IMR-90 (cell line): Measurements from ENCODE around the gene NTM. TPM values are rescaled to one million over a fixed set of nuclear protein-coding genes. Genes with fewer than 3 reads are reported as not detected.

ENCODE experiments used
- ATAC-seq: fragments of 200-7000 bp; cut with Tn5 transposase; 2 replicates; pipeline ENCODE4 v1.9.1; 2020; ENCODE audit warnings: low read depth, mild to moderate bottlenecking, moderate library complexity
- BruUV-seq: library from RNA; stranded (reverse); fragments of 400-500 nt; replicated peaks from 2 replicates; lab custom pipeline; 2021; lab: Mats Ljungman, UMichigan
- CTCF ChIA-PET: fragments of 300-600 bp; formaldehyde crosslinking; extraction: SDS; loops from one replicate; lab custom pipeline; 2021; ENCODE audit warnings: antibody characterized with exemption; lab: Yijun Ruan, JAX
- POLR2A ChIA-PET: fragments of 300-600 bp; sonication (Branson Sonifier 250); formaldehyde crosslinking; loops from one replicate; lab custom pipeline; 2022; ENCODE audit warnings: antibody characterized with exemption; ENCODE audit not compliant: unreplicated experiment; lab: Charles Lee
- DNase-seq: peaks from one replicate; pipeline ENCODE4 v3.0.0; 2013
- H2AFZ ChIP-seq: replicated peaks from 2 replicates; pipeline ENCODE3; 2013; ENCODE audit warnings: low read length, mild to moderate bottlenecking; ENCODE audit not compliant: poor library complexity
- H2AK5ac ChIP-seq: 2 replicates; pipeline ENCODE4 v1.6.1; 2013; ENCODE audit warnings: low read depth, low read length, inconsistent platforms
- H2AK9ac ChIP-seq: replicated peaks from 2 replicates; pipeline ENCODE3; 2013; ENCODE audit warnings: mild to moderate bottlenecking, low read depth, low read length, moderate library complexity; ENCODE audit not compliant: poor library complexity
- H2BK120ac ChIP-seq: 2 replicates; pipeline ENCODE4 v1.6.1; 2013; ENCODE audit warnings: low read depth, low read length, inconsistent platforms
- H2BK15ac ChIP-seq: 3 replicates; pipeline ENCODE4 v1.6.1; 2013; ENCODE audit warnings: low read depth, low read length, inconsistent platforms
- H2BK20ac ChIP-seq: 2 replicates; pipeline ENCODE4 v1.6.1; 2013; ENCODE audit warnings: low read depth, mild to moderate bottlenecking, inconsistent platforms, low read length, moderate library complexity
- H2BK5ac ChIP-seq: 2 replicates; pipeline ENCODE4 v1.6.1; 2013; ENCODE audit warnings: mild to moderate bottlenecking, low read depth, low read length, inconsistent platforms; ENCODE audit not compliant: poor library complexity, severe bottlenecking
- H3K14ac ChIP-seq: replicated peaks from 2 replicates; pipeline ENCODE4 v1.6.1; 2013; ENCODE audit warnings: low read depth, low read length, inconsistent platforms
- H3K18ac ChIP-seq: 2 replicates; pipeline ENCODE4 v1.6.1; 2013; ENCODE audit warnings: low read depth, low read length, control low read depth
- H3K23ac ChIP-seq: 2 replicates; pipeline ENCODE4 v1.6.1; 2013; ENCODE audit warnings: low read depth, low read length, inconsistent platforms
- H3K27ac ChIP-seq: 2 replicates; pipeline ENCODE4 v1.5.1; 2013; ENCODE audit warnings: mild to moderate bottlenecking, control low read depth, low read length; ENCODE audit not compliant: insufficient read depth
- H3K27me3 ChIP-seq: 2 replicates; pipeline ENCODE4 v1.6.1; 2013; ENCODE audit warnings: low read length; ENCODE audit not compliant: control insufficient read depth, insufficient read depth
- H3K36me3 ChIP-seq: 2 replicates; pipeline ENCODE4 v1.6.1; 2013; ENCODE audit warnings: low read length, mixed read lengths; ENCODE audit not compliant: control insufficient read depth, insufficient read depth
- H3K4ac ChIP-seq: 2 replicates; pipeline ENCODE4 v1.6.1; 2013; ENCODE audit warnings: low read depth, low read length, inconsistent platforms
- H3K4me1 ChIP-seq: 2 replicates; pipeline ENCODE4 v1.6.1; 2013; ENCODE audit warnings: low read length, mixed read lengths; ENCODE audit not compliant: control insufficient read depth, insufficient read depth
- H3K4me2 ChIP-seq: 2 replicates; pipeline ENCODE4 v1.6.1; 2013; ENCODE audit warnings: low read depth, mild to moderate bottlenecking, control low read depth, low read length, moderate library complexity
- H3K4me3 ChIP-seq: 2 replicates; pipeline ENCODE4 v1.5.1; 2013; ENCODE audit warnings: low read depth, mild to moderate bottlenecking, control low read depth, low read length, moderate library complexity; ENCODE audit not compliant: insufficient read depth
- H3K56ac ChIP-seq: 2 replicates; pipeline ENCODE4 v1.6.1; 2013; ENCODE audit warnings: low read length, inconsistent platforms; ENCODE audit not compliant: insufficient read depth; ENCODE audit errors: extremely low read depth
- H3K79me1 ChIP-seq, 2 experiments: 2 replicates each; pipeline ENCODE4 v1.6.1; 2013; ENCODE audit warnings: low read length in 2 of 2, inconsistent platforms in 1 of 2, low read depth in 1 of 2
- H3K9ac ChIP-seq: 2 replicates; pipeline ENCODE4 v1.6.1; 2013; ENCODE audit warnings: low read depth, low read length, control low read depth
- H3K9me1 ChIP-seq: 2 replicates; pipeline ENCODE4 v1.6.1; 2013; ENCODE audit warnings: low read length, inconsistent platforms; ENCODE audit not compliant: insufficient read depth
- H3K9me3 ChIP-seq: 2 replicates; pipeline ENCODE4 v1.6.1; 2013; ENCODE audit warnings: low read length; ENCODE audit not compliant: control insufficient read depth, insufficient read depth
- H4K20me1 ChIP-seq: 2 replicates; pipeline ENCODE4 v1.6.1; 2013; ENCODE audit warnings: low read length, inconsistent platforms; ENCODE audit not compliant: insufficient read depth
- H4K5ac ChIP-seq: 2 replicates; pipeline ENCODE4 v1.6.1; 2013; ENCODE audit warnings: mild to moderate bottlenecking, low read depth, low read length, control low read depth
- H4K8ac ChIP-seq, 2 experiments: 2 replicates each; pipeline ENCODE4 v1.6.1; 2013; ENCODE audit warnings: low read depth in 2 of 2, low read length in 2 of 2, control low read depth in 1 of 2, inconsistent platforms in 1 of 2
- H4K91ac ChIP-seq: 2 replicates; pipeline ENCODE4 v1.6.1; 2013; ENCODE audit warnings: low read depth, low read length, inconsistent platforms; ENCODE audit not compliant: insufficient read depth
- CHD1 ChIP-seq: IDR thresholded peaks from 2 replicates; pipeline ENCODE4 v1.6.1; 2012; ENCODE audit warnings: low read depth, low read length, improper control_type of control experiment
- WGBS, 2 experiments: methylation state at CpG; one replicate each; pipeline versions ENCODE4 v1.1.5 to v1.1.7; 2013; ENCODE audit warnings: missing lambda C conversion rate in 2 of 2; ENCODE audit not compliant: insufficient read length in 1 of 2; ENCODE audit errors: extremely low coverage in 2 of 2; 5-methylcytosine and 5-hydroxymethylcytosine counted together
- dilution Hi-C: fragments of 300-500 bp; cut with HindIII; formaldehyde crosslinking; loops from one replicate; pipeline ENCODE4 v1.14.3; 2018; ENCODE audit warnings: low sequenced_read_pairs; ENCODE audit not compliant: unreplicated experiment
- in situ Hi-C: fragments of 300-500 bp; cut with MboI; formaldehyde crosslinking; loops from 3 replicates; pipeline ENCODE4 v1.14.3; 2019; ENCODE audit warnings: low sequenced_read_pairs, inconsistent platforms, mixed read lengths
- intact Hi-C: fragments of 100-400 bp; cut with micrococcal nuclease; formaldehyde crosslinking; loops from 2 replicates; pipeline ENCODE4 v1.10.0; 2022
- polyA plus RNA-seq, 3 experiments: library from polyadenylated mRNA; depleted of rRNA; stranded (reverse); fragments of >200 nt; gene quantifications; 2 replicates each; pipeline ENCODE4 v1.2.3, GENCODE V29; 2012; ENCODE audit warnings: low replicate concordance in 1 of 3
- total RNA-seq: library from RNA; depleted of rRNA; stranded (reverse); fragments of >200 nt; gene quantifications from 2 replicates; pipeline ENCODE4 v1.2.3, GENCODE V29; 2012

NTM gene
- total and polyA plus RNA-seq, 2 of the 4 experiments (the other 2 are of a cell fraction) = 19.5 to 25.5 TPM

DNA sequence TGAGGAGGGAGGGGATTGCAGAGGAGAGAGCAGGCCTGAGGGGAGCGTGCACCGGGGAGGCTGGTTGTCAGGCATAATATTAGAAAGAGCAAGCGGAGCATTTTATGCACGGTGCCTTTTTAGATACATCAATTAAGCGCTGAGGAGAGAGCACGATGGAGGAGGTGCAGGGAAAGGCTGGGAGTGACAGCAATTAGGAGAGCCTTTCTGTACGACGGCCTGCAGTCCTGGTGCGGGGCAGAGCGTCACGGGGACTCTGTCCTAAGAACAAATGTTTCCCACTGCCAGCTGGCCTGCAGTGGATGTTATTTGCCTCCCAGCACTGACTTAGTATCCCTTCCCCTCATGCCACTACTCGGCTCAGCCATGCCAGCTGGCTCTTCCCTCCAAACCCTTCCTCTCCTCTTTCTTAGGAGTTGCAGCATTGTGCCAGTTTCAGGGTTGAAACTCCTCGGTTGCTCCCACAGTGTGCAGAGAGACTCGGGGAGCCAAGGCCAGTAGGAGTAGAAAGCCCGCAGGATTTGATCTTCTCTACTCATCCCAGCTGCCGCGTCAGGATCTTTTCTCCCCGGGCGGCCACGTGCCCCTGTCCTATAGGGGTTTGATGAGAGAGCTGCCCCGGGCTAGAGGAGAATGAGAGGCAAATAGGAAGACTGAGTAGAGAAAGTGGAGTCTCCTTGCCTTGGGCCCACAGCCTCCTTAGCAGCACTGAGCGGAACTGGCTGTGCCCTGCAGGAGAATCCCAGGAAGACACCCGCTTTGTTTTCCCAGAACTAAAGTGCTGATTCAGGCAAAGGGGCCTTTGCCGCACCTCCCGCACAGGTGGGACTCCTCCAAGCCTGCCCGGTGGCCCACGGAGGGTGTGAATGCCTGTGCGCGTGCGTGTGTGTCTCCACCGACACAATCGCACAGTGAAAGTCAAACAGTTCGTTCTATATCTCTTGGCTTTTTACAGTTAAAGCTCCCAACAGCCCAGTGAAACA, 875.3 kb downstream of the NTM start:
- H2BK20ac ChIP-seq = no peak overlapping the region
- H2BK5ac ChIP-seq = no peak overlapping the region
- no peak overlapping the region for H4K91ac ChIP-seq
- H3K4ac ChIP-seq = no peak overlapping the region
- H3K4me1 ChIP-seq = no peaks in the 10 kb centered on the region
- no peak overlapping the region for H2AFZ ChIP-seq
- CTCF ChIA-PET = no interaction called here
- dilution Hi-C loops = no loop called here
- H3K9me1 ChIP-seq = no peaks in the 10 kb centered on the region; the same call in 1 of the 2 replicates
- no peak overlapping the region for H2BK120ac ChIP-seq
- in situ Hi-C loops = no loop called here
- no peak overlapping the region for H2BK15ac ChIP-seq
- H3K56ac ChIP-seq = no peak overlapping the region
- H3K36me3 ChIP-seq = no peaks in the 10 kb centered on the region
- H3K4me3 ChIP-seq = no peak overlapping the region
- intact Hi-C loops = no loop called here
- no peak overlapping the region for H4K5ac ChIP-seq
- H3K9ac ChIP-seq = no peak overlapping the region
- no peaks in the 10 kb centered on the region for H4K20me1 ChIP-seq
- POLR2A ChIA-PET = no interaction called here
- H4K8ac ChIP-seq = no peak overlapping the region
- 74% methylated on average over 10 of the region's 33 CpGs; no CpG with 5 or more reads in 1 of the 2 experiments for WGBS, 2 experiments
- H3K18ac ChIP-seq = no peak overlapping the region
- DNase-seq (no peak), ATAC-seq (no peak)
- no peaks in the 10 kb centered on the region for H3K79me1 ChIP-seq
- no peak overlapping the region for H3K23ac ChIP-seq
- no peak overlapping the region for H2AK5ac ChIP-seq
- TF ChIP-seq CHD1 = no peak
- H2AK9ac ChIP-seq = no peak overlapping the region
- no peaks in the 10 kb centered on the region for H3K9me3 ChIP-seq
- no peak overlapping the region for H3K27ac ChIP-seq
- H3K27me3 ChIP-seq = no peaks in the 10 kb centered on the region
- BruUV-seq = no TSS peak
- H3K4me2 ChIP-seq = no peak overlapping the region
- H3K14ac ChIP-seq = no peak overlapping the region
